ENCODE measurements around the gene ATG3.
"Not testable (repeated sequence)": the region's sequence is repeated elsewhere in the genome, so short reads cannot be mapped to it uniquely, and the experiment has no call there.

ATG3 gene

GRCh38 chr3:112497897-112498548, 63.7 kb downstream of the ATG3 start:
- no peak for DNase-seq

GRCh38 chr3:112496366-112497067, 65.2 kb downstream of the ATG3 start:
- no peak for DNase-seq

GRCh38 chr3:112494448-112494767, 67.4 kb downstream of the ATG3 start:
- DNase-seq: not testable (repeated sequence)

- no peak for DNase-seq
Measured at GRCh38 chr3:112492124-112492523, 69.6 kb downstream of the ATG3 start.

GRCh38 chr3:112491373-112491772, 70.4 kb downstream of the ATG3 start:
- DNase-seq: no peak

- no peak for DNase-seq
Measured at GRCh38 chr3:112489674-112490479, 71.9 kb downstream of the ATG3 start.

GRCh38 chr3:112486811-112487505, 74.8 kb downstream of the ATG3 start:
- DNase-seq: no peak

- no peak for DNase-seq
Measured at GRCh38 chr3:112484352-112484751, 77.4 kb downstream of the ATG3 start.

GRCh38 chr3:112482675-112483074, 79.1 kb downstream of the ATG3 start:
- DNase-seq: no peak
